ENCODE data around the gene MCHR1.

- TF ChIP-seq, protein P1, sequence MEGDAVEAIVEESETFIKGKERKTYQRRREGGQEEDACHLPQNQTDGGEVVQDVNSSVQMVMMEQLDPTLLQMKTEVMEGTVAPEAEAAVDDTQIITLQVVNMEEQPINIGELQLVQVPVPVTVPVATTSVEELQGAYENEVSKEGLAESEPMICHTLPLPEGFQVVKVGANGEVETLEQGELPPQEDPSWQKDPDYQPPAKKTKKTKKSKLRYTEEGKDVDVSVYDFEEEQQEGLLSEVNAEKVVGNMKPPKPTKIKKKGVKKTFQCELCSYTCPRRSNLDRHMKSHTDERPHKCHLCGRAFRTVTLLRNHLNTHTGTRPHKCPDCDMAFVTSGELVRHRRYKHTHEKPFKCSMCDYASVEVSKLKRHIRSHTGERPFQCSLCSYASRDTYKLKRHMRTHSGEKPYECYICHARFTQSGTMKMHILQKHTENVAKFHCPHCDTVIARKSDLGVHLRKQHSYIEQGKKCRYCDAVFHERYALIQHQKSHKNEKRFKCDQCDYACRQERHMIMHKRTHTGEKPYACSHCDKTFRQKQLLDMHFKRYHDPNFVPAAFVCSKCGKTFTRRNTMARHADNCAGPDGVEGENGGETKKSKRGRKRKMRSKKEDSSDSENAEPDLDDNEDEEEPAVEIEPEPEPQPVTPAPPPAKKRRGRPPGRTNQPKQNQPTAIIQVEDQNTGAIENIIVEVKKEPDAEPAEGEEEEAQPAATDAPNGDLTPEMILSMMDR (IDR thresholded peaks at IDR 0.05; ENCODE audit: poor library complexity, severe bottlenecking), result no peak
- TF ChIP-seq RAD21 (conservative IDR thresholded peaks at IDR 0.05) (no peak), EZH2 (IDR thresholded peaks at IDR 0.05; ENCODE audit: borderline replicate concordance, insufficient read depth, low read length, poor library complexity, severe bottlenecking) (no peak), POLR2AphosphoS5 (IDR thresholded peaks at IDR 0.05) (no peak), EP300 (conservative IDR thresholded peaks at IDR 0.05; ENCODE audit: poor library complexity, severe bottlenecking) (no peak)
These were observed 37.0 kb upstream of the MCHR1 start for GRCh38 chr22:40642316-40642715.

Measured in neural cell (in vitro differentiated cells).